Measurements from ENCODE around the gene PFN2.

Gene PFN2

DNA sequence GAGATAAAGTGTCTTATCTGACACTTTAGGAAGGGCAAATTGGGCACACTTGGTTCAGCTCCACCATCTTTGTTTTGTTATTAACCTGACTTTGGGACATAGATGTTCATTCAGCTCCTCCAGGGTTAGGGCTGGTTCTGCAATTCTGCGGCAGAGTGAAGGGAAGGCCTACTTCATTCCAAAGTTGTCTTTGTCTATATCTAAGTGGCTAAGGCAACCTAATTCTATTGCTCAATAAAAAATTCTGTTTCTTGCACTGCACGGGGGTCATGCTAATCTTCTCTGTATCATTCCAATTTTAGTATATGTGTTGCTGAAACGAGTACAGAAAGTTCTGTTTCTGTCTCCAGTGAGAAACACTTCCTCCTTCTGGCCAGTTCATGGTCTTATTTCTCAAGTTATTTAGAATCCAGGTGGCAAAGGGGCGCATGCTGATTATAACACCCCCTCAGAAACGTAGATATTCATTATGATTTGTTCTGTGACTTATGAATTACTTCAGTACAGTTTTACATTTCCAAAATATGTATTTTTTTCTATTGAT, 53.5 kb downstream of the PFN2 start:
- DNase-seq (ENCODE audit: low read depth in 2 of 2): no peak
